Measurements from ENCODE around the gene CHGA. TPM values are rescaled to one million over a fixed set of nuclear protein-coding genes. Genes with fewer than 3 reads are reported as not detected.
A peak's percentile ranks its signal among the peaks of the same experiment; 100 is the strongest.

Gene CHGA
- total and polyA plus RNA-seq, 2 of the 13 experiments (the other 11 are each of a cell fraction or from before 2014, with no cell fraction given) = not detected

GRCh38 chr14:92914087-92914656, 8.8 kb upstream of the CHGA start (continued):
- TF ChIP-seq ZBTB25 (CRISPR knock-in tag; IDR thresholded peaks at IDR 0.05) (peak; percentile 90), ZNF546 (CRISPR knock-in tag; conservative IDR thresholded peaks at IDR 0.05) (0 out of 2 replicates have a peak, but pooled peaks have one; percentile 52), ARNT2 (CRISPR knock-in tag; IDR thresholded peaks at IDR 0.05; ENCODE audit: low read depth) (peak; percentile 69), GMEB1 (CRISPR knock-in tag; IDR thresholded peaks at IDR 0.05; ENCODE audit: borderline replicate concordance) (no peak), MIER2 (CRISPR knock-in tag; IDR thresholded peaks at IDR 0.05) (peak; percentile 99), TBX2 (CRISPR knock-in tag; IDR thresholded peaks at IDR 0.05; ENCODE audit: borderline replicate concordance) (no peak), CREB3 (CRISPR knock-in tag; IDR thresholded peaks at IDR 0.05) (0 out of 2 replicates have a peak, but pooled peaks have one; percentile 44), ZZZ3 (CRISPR knock-in tag; IDR thresholded peaks at IDR 0.05; ENCODE audit: borderline replicate concordance) (no peak), MBNL3 (CRISPR knock-in tag; conservative IDR thresholded peaks at IDR 0.05) (no peak), EHMT2 (IDR thresholded peaks at IDR 0.05; ENCODE audit: borderline replicate concordance, low read depth, low read length) (peak; percentile 98), KDM3A (CRISPR knock-in tag; IDR thresholded peaks at IDR 0.05; ENCODE audit: low read depth) (no peak), POLR2AphosphoS5 (IDR thresholded peaks at IDR 0.05; ENCODE audit: low read depth, low read length) (no peak), BORCS8-MEF2B (CRISPR knock-in tag; IDR thresholded peaks at IDR 0.05) (peak; percentile 82), ZNF367 (CRISPR knock-in tag; IDR thresholded peaks at IDR 0.05; ENCODE audit: borderline replicate concordance) (peak; percentile 68; the same call in 1 of the 2 replicates), ZHX1 (CRISPR knock-in tag; IDR thresholded peaks at IDR 0.05; ENCODE audit: low read depth) (peak; percentile 49; the same call in 1 of the 2 replicates), ZBTB14 (CRISPR knock-in tag; IDR thresholded peaks at IDR 0.05) (no peak), ZNF614 (CRISPR knock-in tag; IDR thresholded peaks at IDR 0.05; ENCODE audit: borderline replicate concordance) (no peak), ZNF383 (CRISPR knock-in tag; IDR thresholded peaks at IDR 0.05; ENCODE audit: borderline replicate concordance) (no peak), ZNF124 (CRISPR knock-in tag; IDR thresholded peaks at IDR 0.05) (peak; percentile 89), ZBTB21 (CRISPR knock-in tag; IDR thresholded peaks at IDR 0.05) (peak; percentile 37; the same call in 1 of the 2 replicates), ZNF768 (CRISPR knock-in tag; IDR thresholded peaks at IDR 0.05) (no peak)
